NCI-H1930 (cell line): ENCODE data around the gene NBPF11.
"Not testable (repeated sequence)": the region's sequence is repeated elsewhere in the genome, so short reads cannot be mapped to it uniquely, and the experiment has no call there.

ENCODE experiments used
- DNase-seq, 2 experiments: peaks; one replicate each; lab custom pipeline; 2025; lab: John Stamatoyannopoulos, UW

The NBPF11 gene

DNA sequence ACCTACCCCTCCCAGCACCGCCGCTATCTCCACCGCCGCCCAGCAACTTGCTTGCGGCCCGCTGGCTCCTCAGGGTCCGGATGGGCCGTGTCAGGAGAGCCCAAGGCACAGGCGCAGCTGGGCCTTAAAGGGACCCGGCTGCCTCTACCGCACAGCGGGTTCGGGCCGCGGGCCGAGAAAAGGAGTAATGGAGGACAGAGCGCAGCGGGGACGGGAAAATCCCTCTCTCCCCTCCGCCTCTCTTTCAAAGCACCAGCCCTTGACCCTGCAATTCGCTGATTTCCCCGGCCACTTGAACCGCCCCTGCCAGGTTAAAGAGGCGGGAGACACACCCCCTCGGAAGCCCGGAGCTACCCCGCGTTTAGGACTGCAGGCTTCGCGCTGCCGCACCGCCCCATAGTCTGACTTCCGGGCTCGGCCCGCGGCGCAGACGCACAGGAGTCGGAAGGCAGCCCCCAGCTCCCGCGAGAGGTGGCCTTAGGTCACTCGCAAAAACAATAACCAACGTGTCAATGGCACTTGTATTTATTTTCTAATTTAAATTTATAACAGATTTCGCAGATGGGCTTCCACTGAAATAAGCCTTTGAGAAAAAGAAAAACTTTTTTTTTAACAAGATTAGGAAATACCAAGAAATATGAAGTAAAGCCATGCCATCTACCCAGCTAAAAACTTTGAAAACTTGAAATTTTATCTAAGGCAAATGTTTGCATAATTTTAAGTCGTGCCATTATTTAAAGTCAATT is at the start of gene NBPF11:
NBPF11 (minus strand) TSS at position 371 of the 746 bp plus-strand sequence. CDS start 25,278 bp downstream, outside the sequence.
- peak; percentile 54 to 56 for DNase-seq

GRCh38 chr1:148197396-148197795 is 45.3 kb upstream of the NBPF11 start:
- not testable (repeated sequence) for DNase-seq

- DNase-seq = not testable (repeated sequence)
Observed at GRCh38 chr1:148196949-148197348, 44.9 kb upstream of the NBPF11 start.

DNA sequence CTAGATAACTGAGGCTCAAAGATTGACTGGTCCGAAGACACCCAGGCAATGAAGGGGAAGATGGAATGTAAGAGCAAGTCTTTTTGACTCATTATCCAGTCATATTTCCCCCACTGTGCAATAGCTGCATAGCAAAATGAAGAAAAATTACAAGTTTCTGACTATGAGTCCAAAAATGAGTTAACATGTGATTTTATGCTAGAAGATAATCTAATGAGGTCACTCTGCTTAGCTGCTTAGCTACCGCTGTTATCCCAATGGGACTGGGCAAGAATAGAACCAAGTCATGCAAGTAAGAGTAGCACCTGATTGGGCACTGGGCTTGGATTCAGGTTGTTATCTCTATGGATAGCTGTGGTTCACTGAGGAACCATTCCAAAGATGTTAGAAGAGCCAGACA is 43.0 kb upstream of the NBPF11 start:
- DNase-seq = not testable (repeated sequence)

GRCh38 chr1:148188768-148189167 is 36.7 kb upstream of the NBPF11 start:
- not testable (repeated sequence) for DNase-seq

DNA sequence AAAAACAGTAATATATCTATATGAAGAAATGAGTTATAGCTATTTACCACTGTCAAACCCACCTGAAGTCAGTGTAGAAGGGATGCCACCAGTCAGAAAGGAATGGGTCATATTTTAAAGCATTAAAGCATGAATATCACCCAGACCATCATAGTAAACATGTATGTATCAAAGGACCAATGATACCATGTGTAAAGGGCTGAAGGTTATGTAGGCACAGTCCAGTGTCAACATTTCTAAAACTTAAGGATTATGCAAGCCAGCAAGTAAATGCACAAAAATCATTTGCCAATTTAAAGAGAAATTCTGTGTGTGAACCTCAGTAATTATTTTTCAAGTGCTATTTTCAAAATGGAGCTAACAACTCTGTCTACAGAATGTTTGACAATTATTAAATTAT is 26.6 kb upstream of the NBPF11 start:
- not testable (repeated sequence) for DNase-seq

- not testable (repeated sequence) for DNase-seq
Observed at GRCh38 chr1:148175414-148175813, 23.3 kb upstream of the NBPF11 start.

DNA sequence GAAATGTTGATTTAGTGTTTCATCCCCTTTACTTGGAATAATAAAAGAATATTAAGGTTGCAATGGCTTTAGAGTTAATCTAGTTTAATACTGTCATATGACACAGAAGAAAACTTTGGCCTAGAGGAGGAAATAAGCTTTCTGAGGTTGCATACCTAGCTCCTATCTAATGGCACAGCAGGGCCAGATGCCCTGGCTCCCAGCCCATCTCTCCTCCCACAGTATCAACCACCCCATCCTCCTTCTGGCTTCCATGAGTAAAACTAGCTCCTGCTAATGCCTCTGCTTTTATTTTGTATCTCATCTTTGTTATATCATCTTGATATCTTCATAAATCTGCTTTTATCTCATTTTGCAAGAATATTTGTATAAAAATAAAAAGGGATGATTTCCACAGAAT is 19.9 kb upstream of the NBPF11 start:
- DNase-seq = not testable (repeated sequence)

GRCh38 chr1:148166558-148167492 is 14.7 kb upstream of the NBPF11 start:
- no peak for DNase-seq

GRCh38 chr1:148162363-148162762 is 10.3 kb upstream of the NBPF11 start:
- DNase-seq = no peak

DNA sequence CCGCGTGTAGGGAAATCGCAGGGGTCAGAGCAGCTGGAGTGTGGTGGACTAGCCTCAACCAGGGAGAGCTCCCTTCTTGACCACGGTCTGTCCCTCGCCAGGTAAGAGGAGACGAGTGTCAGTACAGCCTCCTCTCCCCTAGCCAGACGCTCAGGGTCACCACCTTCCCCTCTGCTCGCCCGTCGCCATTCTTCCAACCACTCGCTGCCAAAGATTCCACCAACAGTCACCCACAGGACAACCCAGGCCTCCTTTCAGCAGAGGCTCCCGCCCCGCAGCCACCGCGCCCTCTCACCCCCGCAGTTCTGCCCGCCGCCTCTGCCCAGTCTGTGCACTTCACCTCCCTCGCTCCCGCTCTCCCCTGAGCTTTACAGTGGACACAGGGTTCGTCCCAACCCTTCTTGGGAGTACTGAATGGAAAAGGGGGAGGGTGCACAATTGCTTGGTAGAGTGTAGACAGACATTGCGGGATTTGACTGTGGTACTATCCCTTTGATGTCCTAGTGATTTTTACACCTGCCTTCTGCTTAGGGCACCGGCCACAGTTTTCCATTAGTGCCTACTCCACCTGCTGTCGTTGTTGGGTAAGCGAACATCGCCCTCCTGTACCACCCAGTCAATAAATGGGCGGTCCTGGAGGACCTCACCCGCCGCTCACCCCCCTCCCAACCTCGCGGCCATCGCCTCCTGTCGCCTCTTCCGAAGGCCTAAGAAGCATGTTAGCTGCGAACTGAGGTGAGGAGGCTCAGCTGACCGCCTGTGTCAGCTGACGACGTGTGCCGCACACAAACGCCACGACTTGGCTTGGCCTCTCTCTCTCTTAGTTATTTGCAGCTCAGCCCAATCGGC is 9.2 kb upstream of the NBPF11 start:
- DNase-seq = no peak

- no peak for DNase-seq
Observed at GRCh38 chr1:148160343-148161052, 8.4 kb upstream of the NBPF11 start.

DNA sequence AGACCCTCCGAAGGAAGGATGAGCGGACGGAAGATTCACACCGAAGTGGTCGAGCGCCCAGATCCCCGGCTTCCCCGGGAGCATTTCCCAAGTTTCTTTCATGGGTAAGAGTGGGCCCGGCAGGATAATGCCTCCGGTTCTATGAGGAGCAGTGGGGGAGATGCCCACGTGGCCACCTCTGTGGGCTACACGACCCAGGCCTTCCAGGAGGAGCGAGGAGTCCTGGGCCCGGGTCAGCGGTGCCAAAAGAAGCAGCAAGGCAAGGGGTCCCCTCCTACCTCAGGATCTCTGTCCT is 7.9 kb upstream of the NBPF11 start:
- no peak for DNase-seq

DNA sequence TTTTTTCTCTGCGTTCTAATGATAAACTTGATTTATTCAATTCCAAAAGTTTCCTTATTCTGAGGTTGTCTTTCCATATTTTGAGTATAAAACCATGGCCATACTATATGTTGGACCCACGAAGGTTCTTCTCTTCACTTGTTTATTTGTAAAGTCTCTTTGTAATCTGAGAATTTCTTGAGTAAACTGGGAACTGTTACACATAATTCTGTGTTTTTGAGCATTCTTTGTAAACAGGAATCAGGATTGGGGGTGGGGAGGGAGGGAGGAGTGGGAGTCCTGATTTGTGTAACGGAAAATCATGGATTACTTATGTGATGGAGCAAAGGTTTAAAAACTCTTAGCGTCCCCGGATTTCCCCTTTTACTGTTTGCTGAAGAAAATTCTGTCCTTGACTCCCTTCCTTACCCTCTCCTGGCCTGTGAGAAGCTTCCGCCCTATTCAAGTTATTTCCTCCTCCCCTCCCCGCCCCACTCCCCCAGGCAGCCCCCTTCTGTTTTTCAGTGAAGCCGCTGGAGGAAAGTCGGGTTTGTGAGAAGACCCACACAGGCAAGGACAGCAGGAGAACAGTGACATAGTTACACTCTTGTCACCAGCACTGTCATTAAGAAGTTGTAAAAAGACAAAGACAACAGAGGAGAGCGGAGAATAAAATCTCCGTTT is 6.4 kb upstream of the NBPF11 start:
- DNase-seq = no peak

DNA sequence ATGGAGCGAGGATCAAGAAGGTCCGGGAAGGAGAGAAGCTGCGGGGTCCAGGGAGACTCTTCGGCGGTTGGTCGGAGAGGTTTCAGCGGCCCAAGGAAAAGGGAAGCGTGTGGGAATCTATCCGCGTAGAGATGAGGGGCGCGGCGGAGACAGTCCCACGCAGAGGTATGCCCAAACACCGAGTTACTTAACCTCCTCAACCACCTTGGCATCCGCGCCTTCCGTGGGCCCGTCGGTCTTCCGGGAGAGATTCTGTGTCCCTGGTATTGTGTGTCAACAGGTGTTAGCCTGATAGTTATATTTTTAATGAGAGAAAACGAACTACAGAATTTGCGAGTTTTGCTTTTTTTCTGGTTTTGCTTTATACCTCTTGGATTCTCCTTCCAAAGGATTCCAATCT is 5.7 kb upstream of the NBPF11 start:
- not testable (repeated sequence) for DNase-seq

DNA sequence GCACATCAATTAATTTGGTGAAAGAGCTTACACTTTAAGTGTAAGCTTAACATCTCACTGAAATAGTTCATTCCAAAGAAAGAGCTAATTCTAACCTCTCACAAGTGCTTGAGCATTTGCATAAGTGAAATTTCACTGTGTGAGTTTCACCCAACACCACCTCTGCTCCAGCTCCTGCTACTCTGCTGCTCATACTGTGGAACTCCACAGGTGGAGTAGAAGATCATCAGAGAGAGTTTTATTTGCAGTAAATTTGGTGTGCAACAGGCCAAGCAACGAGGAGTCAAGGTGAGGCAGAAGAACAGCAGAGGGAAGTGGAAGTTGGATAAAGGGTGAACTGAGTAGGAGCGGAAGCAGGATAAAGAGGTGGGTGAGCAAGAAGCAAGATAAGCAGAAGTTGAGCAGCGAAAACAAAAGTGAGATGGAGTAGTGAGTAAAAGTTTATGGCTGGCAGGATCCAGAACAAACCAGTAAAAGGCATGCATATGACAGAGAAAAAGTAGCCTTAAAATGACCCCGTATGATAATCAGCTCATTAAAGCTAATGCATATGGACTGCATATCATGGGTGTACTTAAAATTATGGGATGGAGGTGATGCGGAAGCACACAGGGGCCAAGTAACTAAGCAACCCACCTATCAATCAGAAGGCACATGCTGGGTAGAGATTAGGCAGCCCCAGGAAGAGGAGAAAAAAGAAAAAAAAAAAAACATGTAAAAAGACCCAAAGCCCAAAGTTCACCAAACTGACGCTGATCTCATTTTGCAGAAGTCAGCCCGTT is 3.6 kb upstream of the NBPF11 start:
- not testable (repeated sequence) for DNase-seq

GRCh38 chr1:148152795-148153194 is 714 bp upstream of the NBPF11 start:
- DNase-seq = not testable (repeated sequence)

DNA sequence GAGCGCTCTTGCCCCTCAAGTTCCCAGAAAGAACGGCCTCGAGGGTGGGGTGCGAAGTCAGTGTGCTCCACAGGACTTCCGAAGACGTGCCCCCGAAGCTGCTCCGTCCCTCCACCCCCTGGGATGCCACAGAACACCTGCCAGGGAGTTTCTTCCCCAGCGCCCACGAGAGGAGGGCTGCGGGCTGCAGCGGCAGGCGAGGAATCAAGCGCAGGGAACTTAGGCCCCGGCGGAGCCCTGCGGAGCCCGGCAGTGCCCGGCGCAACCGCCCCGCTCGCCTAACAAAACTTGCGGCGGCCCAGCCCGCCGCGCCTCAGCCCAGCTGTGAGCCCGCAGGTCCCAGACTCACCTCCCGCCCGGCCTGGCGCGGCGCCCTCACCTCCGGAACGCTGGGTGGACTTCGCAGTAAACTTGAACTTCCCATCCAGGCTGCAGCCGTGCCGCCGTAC is 686 bp downstream of the NBPF11 start:
- peak in 1 of 2 experiments; percentile 38 for DNase-seq

- not testable (repeated sequence) for DNase-seq
Observed at GRCh38 chr1:148150945-148151344, 1.1 kb downstream of the NBPF11 start.

- not testable (repeated sequence) for DNase-seq
Observed at GRCh38 chr1:148150014-148150413, 2.1 kb downstream of the NBPF11 start.
